Esophagus muscularis mucosa (tissue), 4 donors: ENCODE data around the gene ALKBH5.

Experiments used
- EP300 ChIP-seq: sonication (generic); formaldehyde crosslinking; IDR thresholded peaks from one replicate; pipeline ENCODE4 v1.6.1; 2017; ENCODE audit warnings: antibody characterized with exemption
- POLR2A ChIP-seq: fragments of 450-650 bp; IDR thresholded peaks from one replicate; pipeline ENCODE4 v1.6.1; 2017; ENCODE audit warnings: antibody characterized with exemption, moderate library complexity, mild to moderate bottlenecking, low read depth
- POLR2AphosphoS5 ChIP-seq, 2 donors: sonication (generic); formaldehyde crosslinking; IDR thresholded peaks; one replicate each; pipeline ENCODE4 v1.6.1; 2017; ENCODE audit warnings: antibody characterized with exemption in 2 of 2
- TF ChIP-seq, protein P1 (sequence below), 3 experiments: fragments of 200-600 bp in 2 of 3; fragments of 450-650 bp in 1 of 3; sonication (generic) in 2 of 3; IDR thresholded peaks; one replicate each; pipeline ENCODE4 v1.5.1; 2017 to 2019; ENCODE audit warnings: antibody characterized with exemption in 3 of 3, mild to moderate bottlenecking in 2 of 3, moderate library complexity in 1 of 3

DNA sequence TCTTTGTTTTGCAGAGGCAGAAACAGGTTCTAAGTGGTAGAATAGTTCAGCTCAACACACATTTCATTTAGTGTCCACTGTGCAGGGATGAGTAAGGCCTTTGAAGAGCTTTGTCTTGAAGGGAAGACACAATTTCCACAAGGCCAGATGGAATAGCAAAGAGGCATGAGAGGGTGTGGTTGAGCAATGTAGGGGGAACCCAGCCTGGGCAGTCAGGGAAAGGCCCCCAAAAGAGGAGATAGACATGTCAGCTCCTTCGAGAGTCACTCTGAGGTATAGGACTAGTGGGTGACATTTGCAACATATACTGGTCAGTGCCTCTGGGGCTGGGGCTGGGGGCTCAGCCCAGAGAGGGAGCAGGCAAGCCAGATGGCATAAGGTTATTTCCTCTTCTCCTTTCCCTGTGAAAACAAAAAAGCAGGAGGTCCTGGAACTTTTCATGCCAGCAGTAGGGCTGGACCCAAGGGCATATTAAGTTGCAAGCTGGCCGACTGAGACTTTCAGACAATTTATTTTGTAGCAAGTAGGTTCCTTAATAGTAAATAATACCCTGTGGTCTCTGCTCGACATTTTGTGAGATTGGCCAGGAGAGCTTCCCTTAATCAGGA, 7.1 kb downstream of the ALKBH5 start:
- TF ChIP-seq, protein P1, sequence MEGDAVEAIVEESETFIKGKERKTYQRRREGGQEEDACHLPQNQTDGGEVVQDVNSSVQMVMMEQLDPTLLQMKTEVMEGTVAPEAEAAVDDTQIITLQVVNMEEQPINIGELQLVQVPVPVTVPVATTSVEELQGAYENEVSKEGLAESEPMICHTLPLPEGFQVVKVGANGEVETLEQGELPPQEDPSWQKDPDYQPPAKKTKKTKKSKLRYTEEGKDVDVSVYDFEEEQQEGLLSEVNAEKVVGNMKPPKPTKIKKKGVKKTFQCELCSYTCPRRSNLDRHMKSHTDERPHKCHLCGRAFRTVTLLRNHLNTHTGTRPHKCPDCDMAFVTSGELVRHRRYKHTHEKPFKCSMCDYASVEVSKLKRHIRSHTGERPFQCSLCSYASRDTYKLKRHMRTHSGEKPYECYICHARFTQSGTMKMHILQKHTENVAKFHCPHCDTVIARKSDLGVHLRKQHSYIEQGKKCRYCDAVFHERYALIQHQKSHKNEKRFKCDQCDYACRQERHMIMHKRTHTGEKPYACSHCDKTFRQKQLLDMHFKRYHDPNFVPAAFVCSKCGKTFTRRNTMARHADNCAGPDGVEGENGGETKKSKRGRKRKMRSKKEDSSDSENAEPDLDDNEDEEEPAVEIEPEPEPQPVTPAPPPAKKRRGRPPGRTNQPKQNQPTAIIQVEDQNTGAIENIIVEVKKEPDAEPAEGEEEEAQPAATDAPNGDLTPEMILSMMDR (IDR thresholded peaks at IDR 0.05), result no peak
- TF ChIP-seq EP300, result no peak
- no peak for TF ChIP-seq POLR2A
- TF ChIP-seq POLR2AphosphoS5 (IDR thresholded peaks at IDR 0.05), result no peak
